Bone marrow (tissue), 2 donors: ENCODE data around the gene COPB1.

Source experiments
- DNase-seq, 2 donors: peaks; one replicate each; lab custom pipeline; 2025; lab: John Stamatoyannopoulos, UW

COPB1 gene

GRCh38 chr11:14435717-14436512 is 63.7 kb downstream of the COPB1 start:
- DNase-seq = peak in 1 of 2 donors; percentile 95

GRCh38 chr11:14425621-14426020 is 74.0 kb downstream of the COPB1 start:
- DNase-seq = no peak

- no peak for DNase-seq
These were observed 75.5 kb downstream of the COPB1 start for GRCh38 chr11:14424096-14424495.

GRCh38 chr11:14423633-14424032 is 76.0 kb downstream of the COPB1 start:
- DNase-seq = peak in 1 of 2 donors; percentile 49

GRCh38 chr11:14422814-14423182 is 76.8 kb downstream of the COPB1 start:
- no peak for DNase-seq

GRCh38 chr11:14422052-14422813 is 77.4 kb downstream of the COPB1 start:
- DNase-seq = peak in 1 of 2 donors; percentile 86

GRCh38 chr11:14420223-14420622 is 79.4 kb downstream of the COPB1 start:
- no peak for DNase-seq

- DNase-seq = no peak
These were observed 80.7 kb downstream of the COPB1 start for GRCh38 chr11:14418801-14419417.

- no peak for DNase-seq
These were observed 81.8 kb downstream of the COPB1 start for GRCh38 chr11:14417617-14418374.

- no peak for DNase-seq
These were observed 82.4 kb downstream of the COPB1 start for GRCh38 chr11:14417186-14417585.

- peak in 1 of 2 donors; percentile 83 for DNase-seq
These were observed 84.8 kb downstream of the COPB1 start for GRCh38 chr11:14414470-14415461.

- DNase-seq = no peak
These were observed 86.1 kb downstream of the COPB1 start for GRCh38 chr11:14413307-14414069.

- no peak for DNase-seq
These were observed 87.8 kb downstream of the COPB1 start for GRCh38 chr11:14411818-14412217.

GRCh38 chr11:14409891-14410290 is 89.7 kb downstream of the COPB1 start:
- no peak for DNase-seq

- DNase-seq = no peak
These were observed 91.0 kb downstream of the COPB1 start for GRCh38 chr11:14408612-14409011.
